ENCODE results near the gene PKD1. TPM values are rescaled to one million over a fixed set of nuclear protein-coding genes. Genes with fewer than 3 reads are reported as not detected.

The PKD1 gene
- total RNA-seq, 1 experiment from 2014 or later: 102 TPM

DNA sequence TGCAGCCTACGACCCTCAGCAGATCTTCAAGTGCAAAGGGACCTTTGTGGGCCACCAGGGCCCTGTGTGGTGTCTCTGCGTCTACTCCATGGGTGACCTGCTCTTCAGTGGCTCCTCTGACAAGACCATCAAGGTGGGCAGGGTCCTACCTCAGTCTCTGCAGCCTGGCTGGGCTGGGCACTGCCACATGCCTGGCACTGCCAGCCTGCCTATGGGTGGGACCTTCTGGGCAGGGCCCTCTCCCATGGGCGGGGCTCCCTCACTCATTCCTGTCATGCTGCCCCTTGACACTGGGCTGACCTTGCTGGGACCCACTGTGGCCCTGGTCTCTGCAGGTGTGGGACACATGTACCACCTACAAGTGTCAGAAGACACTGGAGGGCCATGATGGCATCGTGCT lies 38.2 kb upstream of the PKD1 start:
- Mint-ChIP-seq H3K9me3 (no peaks in the 10 kb centered on the region), H3K27me3 (ENCODE audit: low read depth) (no peaks in the 10 kb centered on the region), H3K27ac (no peak overlapping the region), H3K36me3 (peaks cover 19% of the 10 kb centered on the region), H3K4me1 (no peaks in the 10 kb centered on the region), H3K4me3 (no peak overlapping the region)
- TF ChIP-seq ZNF317 (CRISPR knock-in tag; IDR thresholded peaks at IDR 0.05; ENCODE audit: borderline replicate concordance, low read depth) (no peak), MYBL2 (CRISPR knock-in tag; IDR thresholded peaks at IDR 0.05) (no peak), RORB (CRISPR knock-in tag; IDR thresholded peaks at IDR 0.05) (no peak), FOXK1 (CRISPR knock-in tag; IDR thresholded peaks at IDR 0.05) (no peak), TEAD4 (CRISPR knock-in tag; IDR thresholded peaks at IDR 0.05) (no peak), NR3C1 (CRISPR knock-in tag; conservative IDR thresholded peaks at IDR 0.05; ENCODE audit: low read depth) (no peak)
- TF ChIP-seq, protein P1, sequence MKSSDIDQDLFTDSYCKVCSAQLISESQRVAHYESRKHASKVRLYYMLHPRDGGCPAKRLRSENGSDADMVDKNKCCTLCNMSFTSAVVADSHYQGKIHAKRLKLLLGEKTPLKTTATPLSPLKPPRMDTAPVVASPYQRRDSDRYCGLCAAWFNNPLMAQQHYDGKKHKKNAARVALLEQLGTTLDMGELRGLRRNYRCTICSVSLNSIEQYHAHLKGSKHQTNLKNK (CRISPR knock-in tag; IDR thresholded peaks at IDR 0.05): no peak
- TF ChIP-seq, protein P2, sequence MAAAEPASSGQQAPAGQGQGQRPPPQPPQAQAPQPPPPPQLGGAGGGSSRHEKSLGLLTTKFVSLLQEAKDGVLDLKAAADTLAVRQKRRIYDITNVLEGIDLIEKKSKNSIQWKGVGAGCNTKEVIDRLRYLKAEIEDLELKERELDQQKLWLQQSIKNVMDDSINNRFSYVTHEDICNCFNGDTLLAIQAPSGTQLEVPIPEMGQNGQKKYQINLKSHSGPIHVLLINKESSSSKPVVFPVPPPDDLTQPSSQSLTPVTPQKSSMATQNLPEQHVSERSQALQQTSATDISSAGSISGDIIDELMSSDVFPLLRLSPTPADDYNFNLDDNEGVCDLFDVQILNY (CRISPR knock-in tag; IDR thresholded peaks at IDR 0.05): no peak
- TF ChIP-seq, protein P3, sequence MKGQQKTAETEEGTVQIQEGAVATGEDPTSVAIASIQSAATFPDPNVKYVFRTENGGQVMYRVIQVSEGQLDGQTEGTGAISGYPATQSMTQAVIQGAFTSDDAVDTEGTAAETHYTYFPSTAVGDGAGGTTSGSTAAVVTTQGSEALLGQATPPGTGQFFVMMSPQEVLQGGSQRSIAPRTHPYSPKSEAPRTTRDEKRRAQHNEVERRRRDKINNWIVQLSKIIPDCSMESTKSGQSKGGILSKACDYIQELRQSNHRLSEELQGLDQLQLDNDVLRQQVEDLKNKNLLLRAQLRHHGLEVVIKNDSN (CRISPR knock-in tag; IDR thresholded peaks at IDR 0.05): no peak
- TF ChIP-seq, protein P4, sequence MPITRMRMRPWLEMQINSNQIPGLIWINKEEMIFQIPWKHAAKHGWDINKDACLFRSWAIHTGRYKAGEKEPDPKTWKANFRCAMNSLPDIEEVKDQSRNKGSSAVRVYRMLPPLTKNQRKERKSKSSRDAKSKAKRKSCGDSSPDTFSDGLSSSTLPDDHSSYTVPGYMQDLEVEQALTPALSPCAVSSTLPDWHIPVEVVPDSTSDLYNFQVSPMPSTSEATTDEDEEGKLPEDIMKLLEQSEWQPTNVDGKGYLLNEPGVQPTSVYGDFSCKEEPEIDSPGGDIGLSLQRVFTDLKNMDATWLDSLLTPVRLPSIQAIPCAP (CRISPR knock-in tag; IDR thresholded peaks at IDR 0.05): no peak
- TF ChIP-seq, protein P5, sequence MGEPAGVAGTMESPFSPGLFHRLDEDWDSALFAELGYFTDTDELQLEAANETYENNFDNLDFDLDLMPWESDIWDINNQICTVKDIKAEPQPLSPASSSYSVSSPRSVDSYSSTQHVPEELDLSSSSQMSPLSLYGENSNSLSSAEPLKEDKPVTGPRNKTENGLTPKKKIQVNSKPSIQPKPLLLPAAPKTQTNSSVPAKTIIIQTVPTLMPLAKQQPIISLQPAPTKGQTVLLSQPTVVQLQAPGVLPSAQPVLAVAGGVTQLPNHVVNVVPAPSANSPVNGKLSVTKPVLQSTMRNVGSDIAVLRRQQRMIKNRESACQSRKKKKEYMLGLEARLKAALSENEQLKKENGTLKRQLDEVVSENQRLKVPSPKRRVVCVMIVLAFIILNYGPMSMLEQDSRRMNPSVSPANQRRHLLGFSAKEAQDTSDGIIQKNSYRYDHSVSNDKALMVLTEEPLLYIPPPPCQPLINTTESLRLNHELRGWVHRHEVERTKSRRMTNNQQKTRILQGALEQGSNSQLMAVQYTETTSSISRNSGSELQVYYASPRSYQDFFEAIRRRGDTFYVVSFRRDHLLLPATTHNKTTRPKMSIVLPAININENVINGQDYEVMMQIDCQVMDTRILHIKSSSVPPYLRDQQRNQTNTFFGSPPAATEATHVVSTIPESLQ (CRISPR knock-in tag; IDR thresholded peaks at IDR 0.05): no peak
- TF ChIP-seq, protein P6, sequence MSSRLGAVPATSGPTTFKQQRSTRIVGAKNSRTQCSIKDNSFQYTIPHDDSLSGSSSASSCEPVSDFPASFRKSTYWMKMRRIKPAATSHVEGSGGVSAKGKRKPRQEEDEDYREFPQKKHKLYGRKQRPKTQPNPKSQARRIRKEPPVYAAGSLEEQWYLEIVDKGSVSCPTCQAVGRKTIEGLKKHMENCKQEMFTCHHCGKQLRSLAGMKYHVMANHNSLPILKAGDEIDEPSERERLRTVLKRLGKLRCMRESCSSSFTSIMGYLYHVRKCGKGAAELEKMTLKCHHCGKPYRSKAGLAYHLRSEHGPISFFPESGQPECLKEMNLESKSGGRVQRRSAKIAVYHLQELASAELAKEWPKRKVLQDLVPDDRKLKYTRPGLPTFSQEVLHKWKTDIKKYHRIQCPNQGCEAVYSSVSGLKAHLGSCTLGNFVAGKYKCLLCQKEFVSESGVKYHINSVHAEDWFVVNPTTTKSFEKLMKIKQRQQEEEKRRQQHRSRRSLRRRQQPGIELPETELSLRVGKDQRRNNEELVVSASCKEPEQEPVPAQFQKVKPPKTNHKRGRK (CRISPR knock-in tag; IDR thresholded peaks at IDR 0.05; ENCODE audit: borderline replicate concordance): no peak
- TF ChIP-seq, protein P7, sequence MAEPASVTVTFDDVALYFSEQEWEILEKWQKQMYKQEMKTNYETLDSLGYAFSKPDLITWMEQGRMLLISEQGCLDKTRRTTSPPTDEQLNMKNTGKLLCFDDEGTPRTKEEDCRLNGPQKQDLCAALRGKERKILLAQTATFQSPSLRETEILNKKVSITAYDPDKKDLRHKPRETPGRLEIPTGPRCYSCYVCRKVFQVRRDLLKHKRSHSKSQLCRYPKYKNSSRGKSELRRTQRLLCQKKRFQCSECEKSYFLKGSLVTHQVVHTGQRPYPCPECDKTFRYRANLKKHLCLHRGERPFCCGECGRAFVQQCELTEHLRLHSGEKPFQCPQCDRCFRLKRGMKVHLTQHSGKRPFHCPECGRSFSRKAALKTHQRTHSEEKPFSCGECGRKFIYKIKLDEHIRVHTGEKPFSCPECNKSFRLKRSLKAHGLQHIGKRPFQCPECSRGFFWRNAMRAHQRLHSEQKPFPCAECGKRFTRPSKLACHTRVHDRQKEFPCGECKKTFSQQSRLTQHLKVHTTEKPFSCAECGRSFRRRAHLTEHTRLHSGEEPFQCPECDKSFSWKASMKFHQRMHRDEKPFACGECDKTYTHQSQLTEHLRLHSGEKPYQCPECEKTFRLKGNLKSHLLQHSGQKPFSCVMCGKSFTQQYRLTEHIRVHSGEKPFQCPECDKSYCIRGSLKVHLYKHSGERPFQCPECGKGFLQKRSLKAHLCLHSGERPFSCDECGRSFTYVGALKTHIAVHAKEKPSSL (CRISPR knock-in tag; conservative IDR thresholded peaks at IDR 0.05): no peak
- TF ChIP-seq, protein P8, sequence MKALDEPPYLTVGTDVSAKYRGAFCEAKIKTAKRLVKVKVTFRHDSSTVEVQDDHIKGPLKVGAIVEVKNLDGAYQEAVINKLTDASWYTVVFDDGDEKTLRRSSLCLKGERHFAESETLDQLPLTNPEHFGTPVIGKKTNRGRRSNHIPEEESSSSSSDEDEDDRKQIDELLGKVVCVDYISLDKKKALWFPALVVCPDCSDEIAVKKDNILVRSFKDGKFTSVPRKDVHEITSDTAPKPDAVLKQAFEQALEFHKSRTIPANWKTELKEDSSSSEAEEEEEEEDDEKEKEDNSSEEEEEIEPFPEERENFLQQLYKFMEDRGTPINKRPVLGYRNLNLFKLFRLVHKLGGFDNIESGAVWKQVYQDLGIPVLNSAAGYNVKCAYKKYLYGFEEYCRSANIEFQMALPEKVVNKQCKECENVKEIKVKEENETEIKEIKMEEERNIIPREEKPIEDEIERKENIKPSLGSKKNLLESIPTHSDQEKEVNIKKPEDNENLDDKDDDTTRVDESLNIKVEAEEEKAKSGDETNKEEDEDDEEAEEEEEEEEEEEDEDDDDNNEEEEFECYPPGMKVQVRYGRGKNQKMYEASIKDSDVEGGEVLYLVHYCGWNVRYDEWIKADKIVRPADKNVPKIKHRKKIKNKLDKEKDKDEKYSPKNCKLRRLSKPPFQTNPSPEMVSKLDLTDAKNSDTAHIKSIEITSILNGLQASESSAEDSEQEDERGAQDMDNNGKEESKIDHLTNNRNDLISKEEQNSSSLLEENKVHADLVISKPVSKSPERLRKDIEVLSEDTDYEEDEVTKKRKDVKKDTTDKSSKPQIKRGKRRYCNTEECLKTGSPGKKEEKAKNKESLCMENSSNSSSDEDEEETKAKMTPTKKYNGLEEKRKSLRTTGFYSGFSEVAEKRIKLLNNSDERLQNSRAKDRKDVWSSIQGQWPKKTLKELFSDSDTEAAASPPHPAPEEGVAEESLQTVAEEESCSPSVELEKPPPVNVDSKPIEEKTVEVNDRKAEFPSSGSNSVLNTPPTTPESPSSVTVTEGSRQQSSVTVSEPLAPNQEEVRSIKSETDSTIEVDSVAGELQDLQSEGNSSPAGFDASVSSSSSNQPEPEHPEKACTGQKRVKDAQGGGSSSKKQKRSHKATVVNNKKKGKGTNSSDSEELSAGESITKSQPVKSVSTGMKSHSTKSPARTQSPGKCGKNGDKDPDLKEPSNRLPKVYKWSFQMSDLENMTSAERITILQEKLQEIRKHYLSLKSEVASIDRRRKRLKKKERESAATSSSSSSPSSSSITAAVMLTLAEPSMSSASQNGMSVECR (CRISPR knock-in tag; IDR thresholded peaks at IDR 0.05; ENCODE audit: borderline replicate concordance): no peak
- POLR2A ChIA-PET: no interaction called here
- DNase-seq (ENCODE audit: low spot score) (no peak), ATAC-seq (no peak)
- CTCF ChIA-PET: no interaction called here
